Measurements from ENCODE around the gene MAF. TPM values are rescaled to one million over a fixed set of nuclear protein-coding genes. Genes with fewer than 3 reads are reported as not detected.
A peak's percentile ranks its signal among the peaks of the same experiment; 100 is the strongest.

MAF gene
- total and polyA plus RNA-seq, 2 donors = 20.2 to 42.2 TPM

DNA sequence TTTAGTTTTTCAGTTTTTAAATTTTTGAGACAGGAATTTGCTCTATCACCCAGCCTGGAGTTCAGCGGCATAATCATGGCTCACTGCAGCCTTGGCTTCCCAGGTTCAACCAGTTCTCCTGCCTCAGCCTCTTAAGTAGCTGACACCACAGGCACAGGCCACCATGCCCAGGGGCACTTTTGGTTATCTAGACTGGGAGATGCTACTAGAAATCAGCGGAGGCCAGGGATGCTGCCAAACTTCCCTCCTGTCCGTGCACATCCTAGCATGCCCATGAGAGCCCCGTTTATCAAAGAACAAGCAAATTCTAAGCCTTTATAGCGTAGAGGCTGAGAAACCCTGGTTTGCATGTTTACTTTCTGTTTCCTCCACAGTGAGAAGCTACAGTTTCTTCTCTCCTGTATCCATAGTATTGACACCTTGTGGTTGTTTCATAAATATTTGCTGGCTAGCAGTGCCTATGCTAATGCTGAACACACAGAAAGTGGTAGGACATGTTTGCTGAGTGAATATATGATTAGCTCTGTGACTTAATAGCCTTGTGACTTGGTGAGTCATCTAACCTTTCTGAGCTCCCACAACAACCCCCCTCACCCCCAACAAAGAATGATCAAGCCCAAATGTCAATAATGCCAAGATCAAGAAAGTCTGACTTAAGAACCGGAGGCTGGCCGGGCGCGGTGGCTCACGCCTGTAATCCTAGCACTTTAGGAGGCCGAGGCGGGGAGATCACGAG lies 39.2 kb upstream of the MAF start:
- H3K27ac ChIP-seq (ENCODE audit: low read depth in 1 of 2, low read length in 1 of 2) = peak overlapping the region; percentile 36 to 56
- peaks cover 0 to 8% of the 10 kb centered on the region in 2 donors for H3K4me1 ChIP-seq (ENCODE audit: control insufficient read depth in 2 of 2, insufficient read depth in 2 of 2, low read length in 2 of 2)
- 93% methylated on average over 13 of the region's 13 CpGs for WGBS
- H3K27me3 ChIP-seq (ENCODE audit: control insufficient read depth in 2 of 2, insufficient read depth in 1 of 2, low read length in 1 of 2) = no peaks in the 10 kb centered on the region
- no peaks in the 10 kb centered on the region for H3K9me3 ChIP-seq (ENCODE audit: control insufficient read depth in 2 of 2, insufficient read depth in 1 of 2, low read length in 1 of 2)
- DNase-seq (ENCODE audit: low read depth in 6 of 9, low spot score in 9 of 9) = no peak
- H3K4me3 ChIP-seq (ENCODE audit: low read length in 2 of 2) = no peak overlapping the region
- H3K36me3 ChIP-seq (ENCODE audit: control insufficient read depth in 2 of 2, insufficient read depth in 2 of 2, low read length in 1 of 2) = no peaks in the 10 kb centered on the region

DNA sequence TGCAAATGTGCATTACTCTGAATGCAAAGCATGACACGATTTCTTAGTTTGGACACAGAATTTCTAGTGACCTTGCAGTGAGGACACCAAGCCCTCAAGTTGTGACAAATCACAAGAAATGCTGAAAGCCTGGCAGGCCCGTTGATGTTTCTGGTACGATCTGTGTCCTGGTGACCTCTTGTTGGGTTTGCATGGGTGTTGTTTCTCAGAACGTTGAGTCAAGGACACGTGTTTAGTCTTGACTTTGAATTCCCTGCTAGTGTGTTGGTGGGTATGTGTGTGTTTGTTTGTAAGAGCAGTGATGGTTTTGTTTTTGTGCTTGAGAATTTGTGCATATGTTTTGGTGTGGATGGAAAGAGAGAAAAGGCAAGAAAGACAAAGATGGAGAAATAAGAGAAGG lies 37.8 kb upstream of the MAF start:
- Histone ChIP-seq H3K27ac (ENCODE audit: low read depth in 1 of 2, low read length in 1 of 2) (peak overlapping the region; percentile 0 to 8), H3K36me3 (ENCODE audit: control insufficient read depth in 2 of 2, insufficient read depth in 2 of 2, low read length in 1 of 2) (no peaks in the 10 kb centered on the region), H3K4me1 (ENCODE audit: control insufficient read depth in 2 of 2, insufficient read depth in 2 of 2, low read length in 2 of 2) (peaks cover 0 to 6% of the 10 kb centered on the region in 2 donors), H3K4me3 (ENCODE audit: low read length in 2 of 2) (no peak overlapping the region), H3K27me3 (ENCODE audit: control insufficient read depth in 2 of 2, insufficient read depth in 1 of 2, low read length in 1 of 2) (no peaks in the 10 kb centered on the region), H3K9me3 (ENCODE audit: control insufficient read depth in 2 of 2, insufficient read depth in 1 of 2, low read length in 1 of 2) (no peaks in the 10 kb centered on the region)
- no peak for DNase-seq (ENCODE audit: low read depth in 6 of 9, low spot score in 9 of 9)
- WGBS = 96% methylated on average over 5 of the region's 5 CpGs

DNA sequence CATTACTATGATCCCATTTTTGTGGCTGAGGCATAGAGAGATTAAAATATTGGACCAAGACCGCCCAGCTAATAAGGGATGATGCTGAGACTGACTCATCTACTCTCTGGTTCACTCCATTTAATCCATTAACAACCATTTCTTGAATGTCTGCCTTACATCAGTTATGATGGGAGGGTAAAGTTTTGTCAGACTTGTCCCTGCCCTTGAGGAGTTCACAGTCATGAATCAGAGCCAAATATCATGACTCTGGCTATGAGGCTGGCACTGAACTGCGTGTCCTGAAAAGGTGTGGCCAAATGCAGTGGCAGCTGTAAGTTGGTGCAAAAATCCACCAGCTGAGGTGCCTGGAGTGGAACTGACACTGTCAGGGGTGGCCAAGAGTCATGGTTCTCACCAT lies 35.0 kb upstream of the MAF start:
- Histone ChIP-seq H3K4me3 (ENCODE audit: low read length in 2 of 2) (no peak overlapping the region), H3K9me3 (ENCODE audit: control insufficient read depth in 2 of 2, insufficient read depth in 1 of 2, low read length in 1 of 2) (no peaks in the 10 kb centered on the region), H3K4me1 (ENCODE audit: control insufficient read depth in 2 of 2, insufficient read depth in 2 of 2, low read length in 2 of 2) (peaks cover 0 to 6% of the 10 kb centered on the region in 2 donors), H3K27me3 (ENCODE audit: control insufficient read depth in 2 of 2, insufficient read depth in 1 of 2, low read length in 1 of 2) (no peaks in the 10 kb centered on the region), H3K36me3 (ENCODE audit: control insufficient read depth in 2 of 2, insufficient read depth in 2 of 2, low read length in 1 of 2) (no peaks in the 10 kb centered on the region), H3K27ac (ENCODE audit: low read depth in 1 of 2, low read length in 1 of 2) (no peak overlapping the region)
- DNase-seq (ENCODE audit: low read depth in 6 of 9, low spot score in 9 of 9) = no peak
- 96% methylated on average over 2 of the region's 2 CpGs for WGBS

DNA sequence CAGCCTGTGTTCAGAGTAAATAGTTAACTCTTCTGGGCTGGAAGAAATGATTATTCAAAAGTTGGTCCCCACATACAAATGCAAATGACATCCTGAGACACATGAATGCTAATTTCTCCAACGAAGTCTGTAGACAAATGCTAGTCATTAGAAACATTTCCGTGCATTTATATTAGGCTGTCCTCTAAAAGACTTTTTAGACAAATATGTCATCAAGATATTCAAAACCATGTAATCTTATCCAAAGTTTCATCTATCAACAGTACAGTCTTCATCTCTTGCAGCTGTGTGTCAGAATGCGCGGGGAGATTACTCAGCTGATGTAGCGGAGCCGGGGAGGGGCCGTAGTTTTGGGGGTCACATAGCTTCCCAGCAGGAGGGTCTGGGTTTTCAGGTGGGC lies 33.8 kb upstream of the MAF start:
- no peaks in the 10 kb centered on the region for H3K36me3 ChIP-seq (ENCODE audit: control insufficient read depth in 2 of 2, insufficient read depth in 2 of 2, low read length in 1 of 2)
- H3K9me3 ChIP-seq (ENCODE audit: control insufficient read depth in 2 of 2, insufficient read depth in 1 of 2, low read length in 1 of 2) = no peaks in the 10 kb centered on the region
- no peaks in the 10 kb centered on the region for H3K4me1 ChIP-seq (ENCODE audit: control insufficient read depth in 2 of 2, insufficient read depth in 2 of 2, low read length in 2 of 2)
- H3K4me3 ChIP-seq (ENCODE audit: low read length in 2 of 2) = no peak overlapping the region
- 96% methylated on average over 7 of the region's 7 CpGs for WGBS
- no peak for DNase-seq (ENCODE audit: low read depth in 6 of 9, low spot score in 9 of 9)
- no peaks in the 10 kb centered on the region for H3K27me3 ChIP-seq (ENCODE audit: control insufficient read depth in 2 of 2, insufficient read depth in 1 of 2, low read length in 1 of 2)
- no peak overlapping the region for H3K27ac ChIP-seq (ENCODE audit: low read depth in 1 of 2, low read length in 1 of 2)

DNA sequence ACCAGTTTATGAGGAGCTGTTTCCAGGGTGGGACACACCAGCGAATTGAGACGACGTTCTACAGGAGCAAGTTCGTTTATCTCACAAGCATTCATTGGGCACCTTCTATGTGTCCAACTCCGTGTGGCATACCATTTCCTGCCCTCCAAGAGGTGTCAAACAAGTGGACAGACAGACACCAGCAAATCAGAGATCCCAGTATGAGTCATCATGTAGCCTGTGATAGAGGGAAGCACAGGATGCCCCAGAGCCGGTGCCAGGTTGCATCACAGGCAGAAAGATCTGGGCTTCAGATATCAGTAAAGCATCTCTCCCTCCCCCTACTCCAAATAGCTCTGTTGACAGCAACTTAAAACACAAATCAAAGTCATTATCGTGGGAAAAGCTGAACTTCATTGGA lies 31.8 kb upstream of the MAF start:
- DNase-seq (ENCODE audit: low read depth in 6 of 9, low spot score in 9 of 9) = no peak
- no peaks in the 10 kb centered on the region for H3K9me3 ChIP-seq (ENCODE audit: control insufficient read depth in 2 of 2, insufficient read depth in 1 of 2, low read length in 1 of 2)

DNA sequence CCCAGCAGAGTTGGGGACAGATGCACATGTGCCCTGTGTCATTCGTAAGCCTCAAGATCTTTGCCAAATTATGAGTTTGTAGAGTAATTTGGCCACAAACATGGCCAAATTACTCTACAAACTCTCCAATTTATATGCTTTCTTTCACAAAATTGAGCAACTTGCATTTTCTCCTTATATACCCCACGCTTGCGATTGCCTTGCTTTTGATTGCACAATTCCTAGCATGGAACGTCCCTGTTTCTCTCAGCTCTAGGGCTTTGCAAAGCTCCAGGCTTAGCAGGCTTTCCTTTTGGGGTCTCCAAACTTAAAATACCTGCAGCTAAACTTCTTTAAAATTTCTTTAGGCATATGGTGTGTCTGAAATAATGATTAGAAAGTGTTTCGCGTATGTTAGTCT lies 28.5 kb upstream of the MAF start:
- H3K4me3 ChIP-seq (ENCODE audit: low read length in 2 of 2) = no peak overlapping the region
- WGBS = 88% methylated on average over 6 of the region's 6 CpGs
- no peaks in the 10 kb centered on the region for H3K27me3 ChIP-seq (ENCODE audit: control insufficient read depth in 2 of 2, insufficient read depth in 1 of 2, low read length in 1 of 2)
- DNase-seq (ENCODE audit: low read depth in 6 of 9, low spot score in 9 of 9) = no peak
- H3K4me1 ChIP-seq (ENCODE audit: control insufficient read depth in 2 of 2, insufficient read depth in 2 of 2, low read length in 2 of 2) = no peaks in the 10 kb centered on the region
- no peaks in the 10 kb centered on the region for H3K36me3 ChIP-seq (ENCODE audit: control insufficient read depth in 2 of 2, insufficient read depth in 2 of 2, low read length in 1 of 2)
- no peak overlapping the region for H3K27ac ChIP-seq (ENCODE audit: low read depth in 1 of 2, low read length in 1 of 2)
- H3K9me3 ChIP-seq (ENCODE audit: control insufficient read depth in 2 of 2, insufficient read depth in 1 of 2, low read length in 1 of 2) = no peaks in the 10 kb centered on the region

More for the DNA sequence above, 31.8 kb upstream of the MAF start:
- no peaks in the 10 kb centered on the region for H3K36me3 ChIP-seq (ENCODE audit: control insufficient read depth in 2 of 2, insufficient read depth in 2 of 2, low read length in 1 of 2)
- H3K4me1 ChIP-seq (ENCODE audit: control insufficient read depth in 2 of 2, insufficient read depth in 2 of 2, low read length in 2 of 2) = no peaks in the 10 kb centered on the region
- no peak overlapping the region for H3K4me3 ChIP-seq (ENCODE audit: low read length in 2 of 2)
- H3K27me3 ChIP-seq (ENCODE audit: control insufficient read depth in 2 of 2, insufficient read depth in 1 of 2, low read length in 1 of 2) = no peaks in the 10 kb centered on the region
- WGBS = 92% methylated on average over 7 of the region's 7 CpGs
- no peak overlapping the region for H3K27ac ChIP-seq (ENCODE audit: low read depth in 1 of 2, low read length in 1 of 2)

DNA sequence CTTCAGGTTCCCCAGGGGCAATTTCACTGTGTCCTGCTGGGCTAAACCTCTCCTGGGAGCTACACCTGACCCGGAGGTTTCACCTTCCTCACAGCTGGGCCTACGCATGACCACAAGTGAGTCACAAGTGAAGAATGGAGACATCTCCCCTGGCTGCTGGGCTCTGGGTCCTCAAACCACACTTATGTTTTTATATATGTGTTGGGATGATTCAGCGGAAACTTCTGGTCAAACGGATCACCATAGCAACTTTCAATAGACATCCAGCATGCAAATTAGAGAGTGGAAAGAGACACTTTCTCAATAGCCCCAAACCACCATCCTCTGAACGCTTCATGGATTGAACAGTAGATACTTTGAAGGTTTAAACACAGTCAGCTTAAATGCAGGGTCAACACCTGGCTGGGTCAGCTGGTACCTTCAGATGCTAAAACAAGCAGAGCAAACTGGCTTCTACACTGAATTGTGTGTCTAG lies 28.0 kb upstream of the MAF start:
- H3K27ac ChIP-seq (ENCODE audit: low read depth in 1 of 2, low read length in 1 of 2) = no peak overlapping the region
- 42% methylated on average over 5 of the region's 5 CpGs for WGBS

DNA sequence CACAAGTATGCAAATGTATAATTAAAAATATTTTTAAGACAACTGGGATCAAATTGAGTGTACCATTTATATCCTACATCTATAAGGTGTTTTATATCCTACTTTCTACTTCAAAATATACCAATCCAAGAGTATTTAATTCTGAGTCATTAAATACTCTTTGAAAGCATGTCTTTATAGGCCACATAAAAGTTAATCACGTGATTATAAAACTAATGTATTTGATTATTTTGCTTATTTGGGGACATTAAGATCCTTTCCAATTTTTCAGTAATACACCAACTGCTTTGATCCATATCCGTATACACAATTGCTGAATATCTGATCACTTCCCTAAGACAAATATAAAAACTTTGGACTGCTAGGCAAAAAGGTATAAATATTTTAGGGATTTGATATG lies 26.6 kb upstream of the MAF start:
- no peaks in the 10 kb centered on the region for H3K27me3 ChIP-seq (ENCODE audit: control insufficient read depth in 2 of 2, insufficient read depth in 1 of 2, low read length in 1 of 2)
- WGBS = 97% methylated on average over 2 of the region's 2 CpGs
- no peaks in the 10 kb centered on the region for H3K36me3 ChIP-seq (ENCODE audit: control insufficient read depth in 2 of 2, insufficient read depth in 2 of 2, low read length in 1 of 2)
- no peak overlapping the region for H3K27ac ChIP-seq (ENCODE audit: low read depth in 1 of 2, low read length in 1 of 2)
- H3K9me3 ChIP-seq (ENCODE audit: control insufficient read depth in 2 of 2, insufficient read depth in 1 of 2, low read length in 1 of 2) = no peaks in the 10 kb centered on the region
- no peaks in the 10 kb centered on the region for H3K4me1 ChIP-seq (ENCODE audit: control insufficient read depth in 2 of 2, insufficient read depth in 2 of 2, low read length in 2 of 2)
- no peak overlapping the region for H3K4me3 ChIP-seq (ENCODE audit: low read length in 2 of 2)
- DNase-seq (ENCODE audit: low read depth in 6 of 9, low spot score in 9 of 9) = no peak

More for the DNA sequence above, 28.0 kb upstream of the MAF start:
- no peak for DNase-seq (ENCODE audit: low read depth in 6 of 9, low spot score in 9 of 9)
- Histone ChIP-seq H3K9me3 (ENCODE audit: control insufficient read depth in 2 of 2, insufficient read depth in 1 of 2, low read length in 1 of 2) (no peaks in the 10 kb centered on the region), H3K4me1 (ENCODE audit: control insufficient read depth in 2 of 2, insufficient read depth in 2 of 2, low read length in 2 of 2) (no peaks in the 10 kb centered on the region), H3K36me3 (ENCODE audit: control insufficient read depth in 2 of 2, insufficient read depth in 2 of 2, low read length in 1 of 2) (no peaks in the 10 kb centered on the region), H3K27me3 (ENCODE audit: control insufficient read depth in 2 of 2, insufficient read depth in 1 of 2, low read length in 1 of 2) (no peaks in the 10 kb centered on the region), H3K4me3 (ENCODE audit: low read length in 2 of 2) (no peak overlapping the region)

DNA sequence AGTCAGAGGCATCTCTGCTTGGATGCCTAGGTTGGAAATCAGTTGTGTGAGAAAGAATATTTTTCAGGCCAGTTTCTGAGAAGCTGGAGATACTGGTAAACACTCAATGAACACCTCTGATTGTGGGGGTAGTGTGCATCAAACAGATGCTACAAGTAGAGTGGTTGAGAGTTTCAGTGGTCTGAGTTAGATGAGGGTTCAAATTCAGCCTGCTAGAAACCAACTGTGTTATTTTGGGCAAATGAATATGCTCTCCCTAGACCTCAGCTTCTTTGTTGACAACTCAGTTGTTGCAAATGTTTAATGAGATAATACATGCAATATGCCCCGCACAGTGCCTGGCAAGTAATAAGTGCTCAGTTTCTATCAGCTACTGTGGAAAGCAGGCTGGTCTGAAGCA lies 25.2 kb upstream of the MAF start:
- H3K9me3 ChIP-seq (ENCODE audit: control insufficient read depth in 2 of 2, insufficient read depth in 1 of 2, low read length in 1 of 2) = no peaks in the 10 kb centered on the region
- WGBS = 97% methylated on average over 1 of the region's 1 CpG
- H3K36me3 ChIP-seq (ENCODE audit: control insufficient read depth in 2 of 2, insufficient read depth in 2 of 2, low read length in 1 of 2) = no peaks in the 10 kb centered on the region
- H3K4me3 ChIP-seq (ENCODE audit: low read length in 2 of 2) = no peak overlapping the region
- H3K27me3 ChIP-seq (ENCODE audit: control insufficient read depth in 2 of 2, insufficient read depth in 1 of 2, low read length in 1 of 2) = no peaks in the 10 kb centered on the region
- no peaks in the 10 kb centered on the region for H3K4me1 ChIP-seq (ENCODE audit: control insufficient read depth in 2 of 2, insufficient read depth in 2 of 2, low read length in 2 of 2)
- DNase-seq (ENCODE audit: low read depth in 6 of 9, low spot score in 9 of 9) = no peak
- no peak overlapping the region for H3K27ac ChIP-seq (ENCODE audit: low read depth in 1 of 2, low read length in 1 of 2)

Data from thymus (tissue), 11 donors.